ENCODE measurements around the gene NXPH1.
A peak's percentile ranks its signal among the peaks of the same experiment; 100 is the strongest.

NXPH1 gene

GRCh38 chr7:8408871-8409270 is 24.5 kb upstream of the NXPH1 start:
- TF ChIP-seq, protein P1, sequence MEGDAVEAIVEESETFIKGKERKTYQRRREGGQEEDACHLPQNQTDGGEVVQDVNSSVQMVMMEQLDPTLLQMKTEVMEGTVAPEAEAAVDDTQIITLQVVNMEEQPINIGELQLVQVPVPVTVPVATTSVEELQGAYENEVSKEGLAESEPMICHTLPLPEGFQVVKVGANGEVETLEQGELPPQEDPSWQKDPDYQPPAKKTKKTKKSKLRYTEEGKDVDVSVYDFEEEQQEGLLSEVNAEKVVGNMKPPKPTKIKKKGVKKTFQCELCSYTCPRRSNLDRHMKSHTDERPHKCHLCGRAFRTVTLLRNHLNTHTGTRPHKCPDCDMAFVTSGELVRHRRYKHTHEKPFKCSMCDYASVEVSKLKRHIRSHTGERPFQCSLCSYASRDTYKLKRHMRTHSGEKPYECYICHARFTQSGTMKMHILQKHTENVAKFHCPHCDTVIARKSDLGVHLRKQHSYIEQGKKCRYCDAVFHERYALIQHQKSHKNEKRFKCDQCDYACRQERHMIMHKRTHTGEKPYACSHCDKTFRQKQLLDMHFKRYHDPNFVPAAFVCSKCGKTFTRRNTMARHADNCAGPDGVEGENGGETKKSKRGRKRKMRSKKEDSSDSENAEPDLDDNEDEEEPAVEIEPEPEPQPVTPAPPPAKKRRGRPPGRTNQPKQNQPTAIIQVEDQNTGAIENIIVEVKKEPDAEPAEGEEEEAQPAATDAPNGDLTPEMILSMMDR (IDR thresholded peaks at IDR 0.05): no peak
- Histone ChIP-seq H3K79me2 (no peaks in the 10 kb centered on the region), H3K27me3 (ENCODE audit: control insufficient read depth, insufficient read depth, low read length) (no peaks in the 10 kb centered on the region), H3K4me1 (no peaks in the 10 kb centered on the region), H3K4me2 (ENCODE audit: low read length) (no peak overlapping the region), H3K36me3 (ENCODE audit: control insufficient read depth, insufficient read depth, low read length) (no peaks in the 10 kb centered on the region), H3K27ac (no peak overlapping the region), H3K4me3 (ENCODE audit: low read depth, low read length) (no peak overlapping the region), H3K9me3 (ENCODE audit: control insufficient read depth, low read length) (no peaks in the 10 kb centered on the region), H2AFZ (no peak overlapping the region), H3K9ac (no peak overlapping the region)

DNA sequence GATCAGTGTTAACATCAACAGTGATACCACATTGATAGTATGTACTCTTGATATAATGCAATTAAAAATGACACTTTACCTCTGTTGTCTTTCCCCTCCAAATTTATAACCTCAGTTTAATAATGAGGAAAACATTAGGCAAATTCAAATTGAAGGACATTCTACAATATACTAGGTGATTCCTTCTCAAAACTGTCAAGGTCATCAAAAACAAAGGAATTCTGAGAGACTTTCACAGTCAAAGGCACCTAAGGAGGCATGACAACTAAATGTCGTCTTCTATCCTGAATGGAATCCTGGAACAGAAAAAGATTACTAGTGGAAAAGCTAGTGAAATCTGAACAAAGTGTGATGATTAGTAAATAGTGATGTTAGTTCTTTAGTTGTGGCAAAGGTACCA is 22.3 kb upstream of the NXPH1 start:
- TF ChIP-seq, protein P1 (IDR thresholded peaks at IDR 0.05): no peak
- Histone ChIP-seq H3K9ac (no peak overlapping the region), H3K4me3 (ENCODE audit: low read depth, low read length) (no peak overlapping the region), H3K27me3 (ENCODE audit: control insufficient read depth, insufficient read depth, low read length) (no peaks in the 10 kb centered on the region), H2AFZ (no peak overlapping the region), H3K27ac (no peak overlapping the region), H3K36me3 (ENCODE audit: control insufficient read depth, insufficient read depth, low read length) (no peaks in the 10 kb centered on the region), H3K4me2 (ENCODE audit: low read length) (no peak overlapping the region), H3K9me3 (ENCODE audit: control insufficient read depth, low read length) (no peaks in the 10 kb centered on the region), H3K4me1 (no peaks in the 10 kb centered on the region), H3K79me2 (no peaks in the 10 kb centered on the region)

DNA sequence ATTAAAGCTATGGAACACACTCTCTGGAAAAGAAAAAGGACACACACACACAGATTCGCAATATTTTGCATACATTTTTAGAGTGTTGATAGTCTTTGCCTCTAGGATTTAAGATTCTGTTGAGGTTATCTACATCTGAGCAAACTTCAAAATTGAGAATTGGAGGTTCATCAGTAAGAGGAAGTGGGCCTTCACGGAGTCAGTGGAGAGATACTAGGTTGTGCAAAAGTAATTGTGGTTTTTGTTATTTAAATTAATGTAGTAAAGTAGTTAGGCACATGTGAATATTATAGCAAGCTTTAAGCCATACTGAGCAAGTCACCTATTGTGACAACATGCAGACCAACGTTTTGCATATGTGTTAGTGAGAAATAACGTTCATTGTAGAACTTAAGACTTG is 19.8 kb upstream of the NXPH1 start:
- H3K9me3 ChIP-seq (ENCODE audit: control insufficient read depth, low read length): no peaks in the 10 kb centered on the region
- H3K4me1 ChIP-seq: no peaks in the 10 kb centered on the region
- H3K27ac ChIP-seq: no peak overlapping the region
- TF ChIP-seq, protein P1 (IDR thresholded peaks at IDR 0.05): no peak
- no peaks in the 10 kb centered on the region for H3K27me3 ChIP-seq (ENCODE audit: control insufficient read depth, insufficient read depth, low read length)
- H3K36me3 ChIP-seq (ENCODE audit: control insufficient read depth, insufficient read depth, low read length): no peaks in the 10 kb centered on the region
- no peaks in the 10 kb centered on the region for H3K79me2 ChIP-seq
- no peak overlapping the region for H3K4me3 ChIP-seq (ENCODE audit: low read depth, low read length)
- H3K9ac ChIP-seq: no peak overlapping the region
- no peak overlapping the region for H2AFZ ChIP-seq
- H3K4me2 ChIP-seq (ENCODE audit: low read length): no peak overlapping the region

- no peak overlapping the region for H2AFZ ChIP-seq
- TF ChIP-seq, protein P1 (IDR thresholded peaks at IDR 0.05): peak; percentile 80
- no peaks in the 10 kb centered on the region for H3K79me2 ChIP-seq
Observed at GRCh38 chr7:8418629-8419245, 14.7 kb upstream of the NXPH1 start.

GRCh38 chr7:8422177-8422576 is 11.2 kb upstream of the NXPH1 start:
- H3K27me3 ChIP-seq (ENCODE audit: control insufficient read depth, insufficient read depth, low read length): no peaks in the 10 kb centered on the region
- no peak overlapping the region for H3K4me2 ChIP-seq (ENCODE audit: low read length)
- H3K4me1 ChIP-seq: no peaks in the 10 kb centered on the region
- TF ChIP-seq, protein P1 (IDR thresholded peaks at IDR 0.05): no peak
- H3K27ac ChIP-seq: no peak overlapping the region
- H2AFZ ChIP-seq: no peak overlapping the region
- H3K79me2 ChIP-seq: no peaks in the 10 kb centered on the region
- H3K36me3 ChIP-seq (ENCODE audit: control insufficient read depth, insufficient read depth, low read length): no peaks in the 10 kb centered on the region
- no peak overlapping the region for H3K9ac ChIP-seq
- H3K9me3 ChIP-seq (ENCODE audit: control insufficient read depth, low read length): no peaks in the 10 kb centered on the region
- H3K4me3 ChIP-seq (ENCODE audit: low read depth, low read length): no peak overlapping the region

More at GRCh38 chr7:8418629-8419245, 14.7 kb upstream of the NXPH1 start:
- Histone ChIP-seq H3K9ac (no peak overlapping the region), H3K4me3 (ENCODE audit: low read depth, low read length) (no peak overlapping the region), H3K27ac (no peak overlapping the region), H3K9me3 (ENCODE audit: control insufficient read depth, low read length) (no peaks in the 10 kb centered on the region), H3K36me3 (ENCODE audit: control insufficient read depth, insufficient read depth, low read length) (no peaks in the 10 kb centered on the region), H3K4me1 (no peaks in the 10 kb centered on the region), H3K27me3 (ENCODE audit: control insufficient read depth, insufficient read depth, low read length) (no peaks in the 10 kb centered on the region), H3K4me2 (ENCODE audit: low read length) (no peak overlapping the region)

All from parathyroid adenoma (tissue), 2 donors.